NCI-H1417 (cell line): ENCODE results near the gene GALNT11.
"Not testable (repeated sequence)": the region's sequence is repeated elsewhere in the genome, so short reads cannot be mapped to it uniquely, and the experiment has no call there.

ENCODE experiments used
- DNase-seq, 3 experiments: peaks; one replicate each; lab custom pipeline; 2025; lab: John Stamatoyannopoulos, UW

Gene GALNT11

DNA sequence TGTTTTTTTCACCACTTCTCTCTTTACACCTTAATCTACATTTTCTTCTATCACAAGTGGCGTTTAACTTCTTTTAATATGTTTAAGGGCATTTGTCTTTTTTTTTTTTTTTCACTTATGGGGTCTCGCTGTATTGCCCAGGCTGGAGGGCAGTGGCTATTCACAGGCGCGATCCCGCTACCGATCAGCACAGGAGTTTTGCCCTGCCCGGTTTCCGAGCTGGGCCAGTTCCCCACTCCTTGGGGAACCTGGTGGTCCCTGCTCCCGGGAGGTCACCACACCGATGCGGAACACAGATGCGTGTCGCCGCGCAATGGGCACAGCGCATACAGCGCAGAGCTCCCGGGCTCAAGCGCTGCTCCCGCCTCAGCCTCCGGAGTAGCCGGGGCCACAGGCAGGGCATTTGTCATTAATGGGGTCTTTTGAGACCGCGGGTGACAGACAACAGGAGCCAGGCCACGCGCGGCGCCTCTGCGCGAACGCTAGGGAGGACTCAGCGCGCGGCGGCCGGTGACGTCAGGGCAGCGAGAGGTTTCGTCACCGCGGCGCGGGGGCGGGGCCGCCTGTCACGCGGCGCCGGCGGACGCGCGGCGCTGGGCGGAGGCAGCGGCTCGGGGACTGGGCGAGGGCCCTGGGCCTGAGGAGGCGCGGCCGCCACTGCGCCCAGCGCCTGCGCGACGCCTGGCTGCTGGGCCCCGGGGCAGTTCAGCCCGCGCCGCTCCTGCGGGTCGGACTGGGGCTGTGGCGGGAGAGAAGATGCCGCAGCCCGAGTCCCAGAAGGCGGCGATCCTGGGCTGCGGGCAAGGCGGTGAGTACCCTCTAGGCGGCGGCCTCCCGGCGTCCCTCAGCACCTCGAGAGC, at the start of gene GALNT11:
TSS of gene GALNT11 (plus strand) at position 598 of the 860 bp plus-strand sequence. CDS start 68,554 bp downstream, outside the sequence.
- peak; percentile 92 to 95 (median 95) for DNase-seq

- DNase-seq, result no peak
These were observed 46.9 kb upstream of the GALNT11 start for GRCh38 chr7:151978616-151979015.

GRCh38 chr7:151981223-151981622, 44.3 kb upstream of the GALNT11 start:
- DNase-seq, result no peak

- DNase-seq, result no peak
These were observed 42.7 kb upstream of the GALNT11 start for GRCh38 chr7:151982806-151983205.

DNA sequence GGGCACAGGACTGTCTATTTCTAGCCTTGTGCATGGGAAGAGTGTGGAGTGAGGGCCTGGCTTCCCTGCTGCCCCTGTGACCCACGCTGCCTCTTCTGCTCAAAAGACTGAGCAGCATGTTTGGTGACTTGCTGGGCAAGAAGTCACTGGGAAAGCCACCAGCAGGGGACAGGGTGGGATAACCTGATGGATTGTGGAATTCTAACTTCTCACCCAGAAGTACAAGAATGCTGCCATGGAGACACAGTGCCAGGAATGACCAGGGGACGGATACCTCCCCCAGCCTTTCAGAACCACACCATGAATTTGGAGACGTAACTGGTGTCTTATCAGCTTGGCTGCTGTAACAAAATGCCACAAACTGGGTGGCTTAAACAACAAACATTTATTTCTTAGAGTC, 40.9 kb upstream of the GALNT11 start:
- DNase-seq, result no peak

DNA sequence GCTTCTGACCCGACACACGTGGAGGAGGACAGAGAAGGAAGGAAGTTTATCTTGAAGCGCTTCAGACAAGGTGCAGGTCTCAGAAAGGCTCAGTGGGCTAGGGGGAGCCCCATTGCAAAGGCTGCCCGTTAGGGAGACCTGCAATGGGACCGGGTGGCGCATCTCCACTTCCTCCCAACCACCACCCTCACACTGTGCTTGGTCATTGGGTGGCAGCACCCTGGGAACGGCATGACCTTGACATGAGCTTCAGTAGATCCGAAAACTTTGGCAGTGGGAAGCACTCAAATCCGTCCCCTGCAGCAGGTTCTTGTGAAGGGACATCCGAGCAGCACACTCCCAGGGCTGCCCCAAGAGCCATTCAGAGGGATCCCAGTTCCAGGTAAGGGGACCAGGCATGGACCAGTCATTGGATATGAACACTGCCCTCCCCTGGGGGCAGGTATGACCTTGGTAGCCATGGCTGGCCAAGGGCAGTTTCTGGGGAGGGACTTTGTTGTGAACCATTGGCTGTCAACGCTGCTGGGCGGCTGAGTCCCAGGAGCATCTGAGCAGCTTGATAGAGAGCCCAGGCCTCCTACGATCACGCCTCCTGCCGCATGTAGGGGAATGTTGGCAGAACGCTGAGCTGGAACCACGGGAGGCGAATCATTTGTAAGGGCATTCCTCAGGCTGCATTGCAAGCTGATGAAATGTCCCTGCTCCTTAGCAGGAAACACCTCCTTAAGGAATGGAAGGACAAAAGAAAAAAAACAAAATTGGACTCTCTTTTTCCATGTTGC, 37.5 kb upstream of the GALNT11 start:
- DNase-seq, result no peak

DNA sequence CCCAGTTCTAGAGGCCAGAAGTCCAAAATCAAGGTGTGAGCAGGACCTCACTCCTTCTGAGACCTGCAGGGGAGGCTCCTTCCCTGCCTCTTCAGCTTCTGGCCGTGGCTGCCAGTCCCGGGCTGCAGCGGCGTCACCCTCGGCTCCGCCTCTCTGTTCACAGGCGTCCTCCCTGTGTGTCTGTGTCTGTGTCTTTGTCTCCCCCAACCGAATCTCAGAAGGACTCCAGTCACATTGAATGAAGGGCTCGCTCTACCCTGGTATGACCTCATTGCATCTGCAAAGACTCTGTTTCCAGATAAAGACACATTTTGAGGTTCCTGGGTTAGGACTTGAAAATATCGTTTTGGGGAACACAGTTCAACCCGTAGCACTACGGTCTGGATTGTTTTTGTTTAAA, 33.1 kb upstream of the GALNT11 start:
- peak; percentile 36 to 81 (median 56) for DNase-seq

DNA sequence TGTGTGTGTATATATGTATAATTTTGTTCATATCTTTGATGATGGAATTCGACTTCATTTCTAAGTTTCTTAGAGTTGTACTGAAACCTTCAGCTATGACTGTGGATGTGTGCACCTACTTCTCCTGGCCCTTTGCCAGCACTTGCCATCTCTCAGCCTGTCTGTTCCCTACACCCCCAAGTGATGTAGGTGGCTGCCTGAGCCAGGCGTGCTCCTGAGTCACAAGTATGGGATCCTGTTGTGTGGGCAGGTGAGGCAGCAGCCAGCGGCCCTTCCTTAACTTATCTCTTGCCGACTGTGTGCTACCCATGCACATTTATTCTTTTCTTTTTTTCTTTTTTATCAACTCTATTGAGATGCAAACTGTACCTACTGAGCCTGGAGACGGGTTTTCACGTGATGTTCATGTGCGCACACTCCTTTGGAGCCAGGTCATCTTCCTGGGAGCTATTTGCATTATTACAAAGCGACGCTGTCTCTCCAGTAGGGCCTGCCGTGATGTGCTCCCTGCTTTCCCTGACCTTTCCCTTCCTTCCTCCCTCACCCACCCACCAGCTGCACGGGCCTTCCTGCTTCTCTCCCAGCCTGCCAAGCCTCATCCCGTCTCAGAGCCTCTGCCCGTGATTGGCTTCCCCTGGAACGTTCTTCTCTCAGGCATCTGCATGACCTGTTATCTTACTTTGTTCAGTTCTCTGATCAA, 31.3 kb upstream of the GALNT11 start:
- peak in 1 of 3 experiments; percentile 36 for DNase-seq

DNA sequence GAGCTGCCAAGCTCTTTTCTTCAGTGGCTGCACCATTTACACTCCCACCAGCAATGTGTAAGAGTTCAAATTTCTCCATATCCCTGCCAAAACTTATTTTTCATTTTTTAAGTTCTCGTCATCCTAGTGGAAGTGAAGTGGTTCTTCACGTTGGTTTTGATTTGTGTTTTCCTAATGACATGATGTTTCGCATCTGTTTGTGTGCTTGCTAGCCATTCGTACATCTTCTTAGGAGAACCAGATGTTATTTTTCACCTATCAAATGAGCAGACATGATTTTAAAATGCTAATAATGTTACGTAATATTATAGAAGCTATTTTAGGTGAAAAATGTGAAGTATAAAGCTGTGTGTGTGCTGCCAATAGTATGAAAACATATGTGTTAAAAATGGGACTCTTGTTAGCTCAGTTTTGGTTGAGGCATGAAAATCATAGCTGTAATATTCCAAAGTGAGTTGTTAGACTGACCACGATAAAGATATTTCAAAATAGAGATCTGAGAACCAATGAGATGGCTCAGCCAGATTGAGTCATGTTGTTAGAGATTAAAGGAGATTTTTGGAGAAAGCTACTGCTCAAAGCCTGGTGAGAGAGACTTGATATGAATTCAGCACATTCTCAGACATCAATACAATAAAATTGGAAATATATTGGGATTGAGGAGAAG, 25.9 kb upstream of the GALNT11 start:
- DNase-seq, result no peak

DNA sequence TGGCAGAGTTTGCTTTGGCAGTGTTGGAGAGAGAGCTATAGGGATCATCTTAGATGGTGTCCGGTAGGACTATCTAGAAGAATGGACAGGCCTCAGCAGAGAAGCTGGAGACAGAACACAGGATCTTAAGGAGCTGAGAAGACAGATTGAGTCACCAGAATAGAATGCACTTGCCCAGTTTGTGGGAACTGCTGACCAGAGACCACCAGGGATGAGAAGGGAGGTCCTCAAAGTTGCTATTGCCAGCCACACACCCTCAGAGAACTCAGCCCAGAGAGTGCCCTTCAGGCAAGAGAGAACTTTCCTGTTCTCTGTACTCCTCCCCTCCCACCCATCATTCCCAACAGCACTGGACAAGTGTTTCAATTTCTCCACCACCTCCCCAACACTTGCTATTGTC, 25.3 kb upstream of the GALNT11 start:
- DNase-seq, result no peak

DNA sequence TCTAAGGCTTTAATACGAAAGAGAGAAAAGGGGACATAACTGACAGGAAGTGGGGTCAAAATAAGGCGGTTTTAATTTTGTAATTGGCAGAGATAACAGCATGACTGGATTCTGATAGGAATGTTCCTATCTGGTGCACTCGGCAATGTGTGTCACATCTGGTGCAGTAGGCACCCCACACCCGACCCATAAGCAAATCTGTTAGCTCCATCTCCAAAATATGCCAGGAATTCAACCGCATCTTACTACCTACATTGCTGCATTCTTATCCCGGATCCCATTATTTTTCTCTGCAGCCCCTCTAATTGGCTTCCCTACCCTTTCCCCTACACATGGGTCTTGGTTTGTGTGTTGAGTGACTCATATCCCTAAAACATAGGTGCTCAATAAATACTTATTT, 19.1 kb upstream of the GALNT11 start:
- no peak for DNase-seq

- DNase-seq, result no peak
These were observed 13.6 kb upstream of the GALNT11 start for GRCh38 chr7:152011860-152012259.

DNA sequence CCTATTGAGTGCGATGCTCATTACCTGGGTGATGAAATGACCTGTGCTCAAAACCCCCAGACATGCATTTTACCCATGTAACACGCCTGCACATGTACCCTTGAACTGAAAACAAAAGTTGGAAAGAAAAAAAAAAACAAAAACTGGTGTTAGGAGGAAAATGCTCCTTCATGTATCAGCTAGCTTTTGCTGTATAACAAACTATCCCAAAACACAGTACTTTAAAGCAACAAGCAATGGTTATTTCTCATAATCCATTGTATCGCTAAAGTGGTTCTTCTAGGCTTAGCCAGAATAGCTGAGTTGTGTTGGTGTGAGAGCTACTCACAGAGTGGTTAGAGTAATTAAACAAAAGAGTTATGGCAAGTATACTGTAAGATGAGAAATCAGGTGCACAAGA, 12.2 kb upstream of the GALNT11 start:
- DNase-seq, result no peak

DNA sequence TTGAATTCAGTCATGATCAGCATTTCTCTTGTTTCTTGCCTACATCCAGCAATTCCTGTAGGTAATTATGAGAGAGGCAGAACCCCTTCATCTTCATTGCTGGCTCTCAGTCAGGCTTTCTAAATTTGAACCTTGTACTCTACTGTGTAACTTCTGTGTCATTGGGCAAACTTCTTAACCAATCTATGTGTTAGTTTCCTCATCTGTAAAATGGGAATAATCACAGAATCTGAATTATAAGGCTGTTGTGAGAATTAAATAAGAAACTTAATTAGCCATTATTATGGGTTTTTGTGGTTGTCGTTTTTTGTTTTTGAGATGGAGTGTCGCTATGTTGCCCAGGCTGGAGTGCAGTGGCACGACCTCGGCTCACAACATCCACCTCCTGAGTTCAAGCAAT, 11.5 kb upstream of the GALNT11 start:
- no peak for DNase-seq

- DNase-seq, result no peak
These were observed 10.8 kb upstream of the GALNT11 start for GRCh38 chr7:152014722-152015121.

DNA sequence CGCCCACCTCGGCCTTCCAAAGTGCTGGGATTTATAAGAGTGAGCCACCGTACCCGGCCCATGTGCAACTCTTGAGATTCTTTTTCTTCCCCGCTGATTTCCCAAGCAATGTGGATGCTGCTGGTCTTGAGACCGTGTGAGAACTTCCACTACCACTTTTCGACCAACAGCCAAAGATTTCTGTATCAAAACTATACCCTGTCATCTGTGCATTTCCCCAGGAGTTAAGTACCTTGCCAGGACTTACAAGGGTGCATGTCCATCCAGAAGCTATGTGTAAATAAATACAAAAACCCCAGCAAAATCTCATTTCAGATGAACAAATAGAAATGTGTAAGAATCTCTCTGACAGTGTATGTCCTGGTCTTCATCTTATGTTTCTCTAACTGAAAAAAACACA, 9.9 kb upstream of the GALNT11 start:
- DNase-seq, result no peak

- no peak for DNase-seq
These were observed 8.5 kb upstream of the GALNT11 start for GRCh38 chr7:152016947-152017346.

- not testable (repeated sequence) for DNase-seq
These were observed 7.8 kb upstream of the GALNT11 start for GRCh38 chr7:152017683-152018082.

- not testable (repeated sequence) for DNase-seq
These were observed 3.7 kb upstream of the GALNT11 start for GRCh38 chr7:152021740-152022139.

DNA sequence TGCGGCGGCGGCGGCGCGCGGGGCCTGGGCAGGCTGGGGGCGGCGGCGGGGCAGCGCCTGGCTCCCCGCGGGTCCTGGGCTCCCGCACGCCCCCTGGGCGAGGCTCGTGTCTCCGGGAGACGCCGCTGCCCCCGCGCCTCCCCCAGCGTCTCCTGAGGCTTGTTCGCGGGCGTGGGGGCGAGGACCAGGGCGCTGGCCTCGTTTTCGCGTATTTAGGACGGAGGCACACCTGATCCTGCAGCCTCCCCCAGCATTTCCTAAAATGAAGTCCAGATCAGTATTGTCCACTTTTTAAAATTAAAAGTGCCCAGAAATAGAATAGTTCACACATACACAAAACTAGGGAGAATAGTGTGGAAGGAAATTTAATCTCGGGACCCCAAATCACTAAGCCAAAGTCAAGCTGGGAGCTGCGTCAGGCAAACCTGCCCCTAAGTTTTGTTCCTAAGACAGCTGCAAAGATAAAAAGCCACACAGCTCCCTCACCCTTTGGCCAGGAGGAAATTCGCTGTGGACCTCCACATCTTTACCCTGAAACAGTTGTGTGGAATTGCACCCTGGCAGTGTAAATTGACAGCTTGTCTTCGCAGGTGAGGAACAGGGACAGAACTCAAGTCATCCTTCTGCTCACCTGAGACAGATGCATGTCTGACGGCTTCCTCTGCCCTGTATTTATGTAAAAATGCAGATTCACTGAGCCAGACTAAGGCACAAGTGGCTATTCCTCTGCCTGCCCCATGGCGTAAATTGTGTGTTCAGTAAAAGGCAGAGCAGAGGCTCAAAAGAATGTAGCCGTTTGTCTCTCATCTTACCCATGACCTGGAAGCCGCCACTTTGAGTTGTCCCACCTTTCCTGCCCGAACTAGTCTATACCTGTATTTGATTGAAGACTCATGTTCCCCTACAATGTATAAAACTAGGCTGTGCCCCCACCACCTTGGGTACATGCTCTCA, 740 bp downstream of the GALNT11 start:
- DNase-seq, result peak in 2 of 3 experiments; percentile 46 to 59
